Smooth muscle cell (in vitro differentiated cells): ENCODE measurements around the gene CAMK2G. TPM values are rescaled to one million over a fixed set of nuclear protein-coding genes. Genes with fewer than 3 reads are reported as not detected.

Source experiments
- DNase-seq: peaks from one replicate; lab custom pipeline; 2025; ENCODE audit not compliant: unreplicated experiment; lab: John Stamatoyannopoulos, UW
- H2AFZ ChIP-seq: fragments of 200-600 bp; sonication (generic); 2 replicates; pipeline ENCODE4 v1.6.0; 2016; ENCODE audit warnings: antibody characterized with exemption, low read depth, mild to moderate bottlenecking
- H3F3A ChIP-seq: fragments of 200-600 bp; sonication (generic); 2 replicates; pipeline ENCODE4 v1.6.0; 2017; ENCODE audit warnings: antibody characterized with exemption, low read depth
- H3K27ac ChIP-seq: fragments of 200-600 bp; sonication (generic); 2 replicates; pipeline ENCODE4 v1.5.1; 2016; ENCODE audit warnings: low read depth, mild to moderate bottlenecking
- H3K27me3 ChIP-seq: fragments of 200-600 bp; sonication (generic); 2 replicates; pipeline ENCODE4 v1.6.1; 2016; ENCODE audit warnings: low read depth, mild to moderate bottlenecking
- H3K36me3 ChIP-seq: fragments of 200-600 bp; sonication (generic); 2 replicates; pipeline ENCODE4 v1.5.1; 2016; ENCODE audit warnings: low read depth
- H3K4me1 ChIP-seq: fragments of 200-600 bp; sonication (generic); 2 replicates; pipeline ENCODE4 v1.5.1; 2016; ENCODE audit warnings: low read depth
- H3K4me2 ChIP-seq: fragments of 200-600 bp; sonication (generic); 2 replicates; pipeline ENCODE4 v1.6.0; 2016; ENCODE audit warnings: mild to moderate bottlenecking
- H3K4me3 ChIP-seq: fragments of 200-600 bp; sonication (generic); 2 replicates; pipeline ENCODE4 v1.5.1; 2016; ENCODE audit warnings: mild to moderate bottlenecking
- H3K79me2 ChIP-seq: fragments of 200-600 bp; sonication (generic); 2 replicates; pipeline ENCODE4 v1.6.0; 2016; ENCODE audit warnings: low read depth, mild to moderate bottlenecking
- H3K9ac ChIP-seq: fragments of 200-600 bp; sonication (generic); 2 replicates; pipeline ENCODE4 v1.6.0; 2016; ENCODE audit warnings: low read depth
- H3K9me3 ChIP-seq: fragments of 200-600 bp; sonication (generic); replicated peaks from 2 replicates; pipeline ENCODE4 v1.5.1; 2016; ENCODE audit warnings: low read depth
- H4K20me1 ChIP-seq: fragments of 200-600 bp; sonication (generic); 2 replicates; pipeline ENCODE4 v1.6.0; 2016; ENCODE audit warnings: low read depth
- WGBS: methylation state at CpG from one replicate; pipeline ENCODE4 v1.1.7; 2016; ENCODE audit warnings: low lambda C conversion rate; 5-methylcytosine and 5-hydroxymethylcytosine counted together
- polyA plus RNA-seq: library from polyadenylated mRNA; unstranded; fragments of >200 nt; fragmentation: Nextera tagmentation; extraction: Ambion mirVana; gene quantifications from 2 replicates; pipeline ENCODE4 v1.2.1, GENCODE V29; 2016
- total RNA-seq: library from RNA; depleted of rRNA; stranded (reverse); fragments of >200 nt; gene quantifications from 2 replicates; pipeline ENCODE4 v1.2.3, GENCODE V29; 2014
- TF ChIP-seq, protein P1 (sequence below): fragments of 200-600 bp; sonication (generic); IDR thresholded peaks from 2 replicates; pipeline ENCODE4 v1.5.1; 2017; ENCODE audit warnings: borderline replicate concordance, mild to moderate bottlenecking, antibody characterized with exemption; ENCODE audit not compliant: insufficient read depth, poor library complexity, severe bottlenecking

The CAMK2G gene
- total and polyA plus RNA-seq, 2 experiments from 2014 or later = 2.2 to 10.8 TPM

DNA sequence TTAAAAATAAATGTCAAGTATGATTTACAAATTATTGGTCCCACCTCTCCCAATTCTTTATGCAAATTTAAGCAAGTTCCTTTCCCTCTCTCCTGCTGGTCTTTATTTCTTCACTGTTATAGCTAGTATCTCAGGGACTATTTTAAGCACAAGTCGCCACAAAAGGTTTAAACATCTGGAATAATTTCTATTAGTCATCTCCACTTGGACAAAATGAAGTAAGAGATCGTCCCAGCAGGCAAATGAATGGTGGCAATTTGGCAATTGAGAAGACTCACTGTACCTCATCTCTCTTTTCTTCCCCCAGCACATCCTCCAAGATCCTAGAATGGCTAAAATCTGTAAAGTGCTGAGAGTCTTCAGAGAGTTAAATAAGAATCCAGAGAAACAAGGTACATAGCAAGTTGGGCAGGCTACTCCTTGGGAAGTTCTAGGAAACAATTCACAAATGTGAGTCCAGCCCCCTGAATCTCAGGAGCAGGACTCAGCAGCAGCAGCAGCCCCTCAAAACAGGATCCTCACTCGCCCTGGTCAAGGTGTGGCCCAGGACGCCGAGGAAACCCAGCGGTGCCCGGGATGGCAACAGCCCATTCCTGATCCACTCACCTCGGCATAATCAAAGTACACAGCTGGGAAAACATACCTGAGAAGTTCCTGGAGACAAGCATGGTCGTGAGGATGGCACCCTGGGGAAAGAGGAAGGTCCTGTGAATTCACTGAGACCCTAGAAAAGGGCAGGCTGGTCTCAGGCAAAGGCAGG is 32.6 kb downstream of the CAMK2G start:
- TF ChIP-seq, protein P1, sequence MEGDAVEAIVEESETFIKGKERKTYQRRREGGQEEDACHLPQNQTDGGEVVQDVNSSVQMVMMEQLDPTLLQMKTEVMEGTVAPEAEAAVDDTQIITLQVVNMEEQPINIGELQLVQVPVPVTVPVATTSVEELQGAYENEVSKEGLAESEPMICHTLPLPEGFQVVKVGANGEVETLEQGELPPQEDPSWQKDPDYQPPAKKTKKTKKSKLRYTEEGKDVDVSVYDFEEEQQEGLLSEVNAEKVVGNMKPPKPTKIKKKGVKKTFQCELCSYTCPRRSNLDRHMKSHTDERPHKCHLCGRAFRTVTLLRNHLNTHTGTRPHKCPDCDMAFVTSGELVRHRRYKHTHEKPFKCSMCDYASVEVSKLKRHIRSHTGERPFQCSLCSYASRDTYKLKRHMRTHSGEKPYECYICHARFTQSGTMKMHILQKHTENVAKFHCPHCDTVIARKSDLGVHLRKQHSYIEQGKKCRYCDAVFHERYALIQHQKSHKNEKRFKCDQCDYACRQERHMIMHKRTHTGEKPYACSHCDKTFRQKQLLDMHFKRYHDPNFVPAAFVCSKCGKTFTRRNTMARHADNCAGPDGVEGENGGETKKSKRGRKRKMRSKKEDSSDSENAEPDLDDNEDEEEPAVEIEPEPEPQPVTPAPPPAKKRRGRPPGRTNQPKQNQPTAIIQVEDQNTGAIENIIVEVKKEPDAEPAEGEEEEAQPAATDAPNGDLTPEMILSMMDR = no peak

DNA sequence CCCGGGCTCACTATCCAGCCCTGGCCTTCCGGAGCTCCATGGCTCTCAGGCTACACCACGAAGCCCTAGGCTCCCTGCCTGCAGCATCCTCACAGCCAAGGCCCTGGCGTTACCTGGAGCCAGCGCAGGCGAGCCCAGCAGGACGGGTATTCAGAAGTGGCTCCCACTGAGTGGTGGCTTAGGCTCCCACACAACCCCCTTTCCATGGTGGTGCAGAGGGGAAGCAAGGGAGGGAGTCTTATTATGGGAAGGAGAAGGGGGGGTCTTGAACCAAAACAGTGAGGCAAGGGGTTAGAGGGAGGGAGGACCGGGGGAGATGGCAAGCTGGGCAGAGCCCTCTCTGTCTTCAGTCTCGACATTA is 33.3 kb downstream of the CAMK2G start:
- Histone ChIP-seq H3K4me3 (no peak overlapping the region), H3K79me2 (no peaks in the 10 kb centered on the region), H2AFZ (no peak overlapping the region), H3K4me2 (no peak overlapping the region), H3F3A (no peaks in the 10 kb centered on the region), H3K9me3 (no peaks in the 10 kb centered on the region), H3K27ac (no peak overlapping the region), H4K20me1 (no peaks in the 10 kb centered on the region), H3K9ac (no peak overlapping the region), H3K36me3 (no peaks in the 10 kb centered on the region), H3K27me3 (no peaks in the 10 kb centered on the region), H3K4me1 (peaks cover 6% of the 10 kb centered on the region)
- DNase-seq = no peak
- 93% methylated on average over 9 of the region's 9 CpGs for WGBS
- TF ChIP-seq, protein P1 = no peak

More for the DNA sequence above, 32.6 kb downstream of the CAMK2G start:
- Histone ChIP-seq H3F3A (no peaks in the 10 kb centered on the region), H3K4me1 (peaks cover 6% of the 10 kb centered on the region), H3K4me3 (no peak overlapping the region), H2AFZ (no peak overlapping the region), H3K27ac (no peak overlapping the region), H3K9me3 (no peaks in the 10 kb centered on the region), H3K79me2 (no peaks in the 10 kb centered on the region), H3K4me2 (no peak overlapping the region), H3K36me3 (no peaks in the 10 kb centered on the region), H4K20me1 (no peaks in the 10 kb centered on the region), H3K27me3 (no peaks in the 10 kb centered on the region), H3K9ac (no peak overlapping the region)
- no peak for DNase-seq
- WGBS = 89% methylated on average over 9 of the region's 9 CpGs

DNA sequence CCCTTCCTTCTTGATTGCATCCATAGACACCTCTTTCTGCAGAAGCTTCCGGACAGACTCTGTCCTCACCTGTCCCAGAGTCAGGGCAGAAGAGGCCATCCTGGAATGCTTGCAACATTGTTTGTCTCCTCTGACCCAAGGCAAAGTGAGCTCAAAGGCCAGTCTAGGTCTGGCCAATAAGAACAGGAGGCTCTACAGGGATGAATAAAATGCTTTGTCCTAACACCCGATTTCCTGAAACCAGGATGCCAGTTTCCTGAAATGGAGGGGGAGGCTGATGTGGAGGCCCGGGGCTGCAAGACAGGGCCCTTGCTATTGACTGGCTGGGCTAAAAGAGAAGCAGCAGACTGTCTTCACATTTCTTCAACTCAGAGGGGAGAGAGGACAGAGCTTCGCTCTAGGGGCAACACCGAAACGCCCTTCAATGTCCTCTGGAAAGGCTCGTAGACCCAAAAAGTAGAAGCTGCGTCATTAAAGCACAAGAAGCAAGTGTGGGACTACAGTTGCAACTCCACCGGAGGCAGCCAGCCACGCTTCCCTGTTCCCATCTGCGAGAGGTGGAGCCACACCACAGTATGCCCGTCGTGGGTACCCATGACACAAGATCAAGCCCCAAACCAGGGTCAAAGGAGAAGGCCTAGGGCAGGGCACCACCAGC is 33.8 kb downstream of the CAMK2G start:
- Histone ChIP-seq H3K4me3 (no peak overlapping the region), H3K27me3 (no peaks in the 10 kb centered on the region), H3K9ac (no peak overlapping the region), H3K4me1 (peaks cover 6% of the 10 kb centered on the region), H2AFZ (no peak overlapping the region), H3K36me3 (no peaks in the 10 kb centered on the region), H4K20me1 (no peaks in the 10 kb centered on the region), H3K9me3 (no peaks in the 10 kb centered on the region), H3K4me2 (no peak overlapping the region), H3F3A (no peaks in the 10 kb centered on the region), H3K27ac (no peak overlapping the region), H3K79me2 (no peaks in the 10 kb centered on the region)
- DNase-seq = no peak
- TF ChIP-seq, protein P1 = no peak
- WGBS = 97% methylated on average over 13 of the region's 13 CpGs
